Neural cell (in vitro differentiated cells): ENCODE data around the gene GRIA1. TPM values are rescaled to one million over a fixed set of nuclear protein-coding genes. Genes with fewer than 3 reads are reported as not detected.

Experiments used
- H2AFZ ChIP-seq: fragments of 200-600, 300-800 bp; sonication (generic), shearing (Covaris generic); 2 replicates; pipeline ENCODE4 v1.6.0; 2014; ENCODE audit warnings: low read depth, mild to moderate bottlenecking, antibody characterized with exemption, low read length, moderate library complexity
- H3F3A ChIP-seq: fragments of 200-600 bp; shearing (Covaris generic); 2 replicates; pipeline ENCODE4 v1.6.1; 2016; ENCODE audit warnings: mild to moderate bottlenecking, moderate library complexity, mixed read lengths, antibody characterized with exemption, low read length; ENCODE audit not compliant: insufficient read depth, poor library complexity, severe bottlenecking
- H3K27ac ChIP-seq: fragments of 200-600, 300-800 bp; sonication (generic), shearing (Covaris generic); 2 replicates; pipeline ENCODE4 v1.5.1; 2014; ENCODE audit warnings: mild to moderate bottlenecking, low read length, moderate library complexity
- H3K27me3 ChIP-seq: fragments of 300-800, 200-600 bp; sonication (generic), shearing (Covaris generic); 2 replicates; pipeline ENCODE4 v1.6.0; 2014; ENCODE audit warnings: mild to moderate bottlenecking, low read depth, low read length, moderate library complexity; ENCODE audit not compliant: insufficient read depth
- H3K36me3 ChIP-seq: fragments of 300-800, 200-600 bp; sonication (generic), shearing (Covaris generic); 2 replicates; pipeline ENCODE4 v1.5.1; 2014; ENCODE audit warnings: mild to moderate bottlenecking, antibody characterized with exemption, low read length, moderate library complexity; ENCODE audit not compliant: insufficient read depth
- H3K4me2 ChIP-seq: fragments of 300-800, 200-600 bp; sonication (generic), shearing (Covaris generic); 2 replicates; pipeline ENCODE4 v1.6.0; 2014; ENCODE audit warnings: mild to moderate bottlenecking, low read length
- H3K4me3 ChIP-seq: fragments of 300-800, 200-600 bp; sonication (generic), shearing (Covaris generic); 2 replicates; pipeline ENCODE4 v1.5.1; 2014; ENCODE audit warnings: mild to moderate bottlenecking, low read length, moderate library complexity
- H3K79me2 ChIP-seq: fragments of 200-600 bp; shearing (Covaris generic); replicated peaks from 2 replicates; pipeline ENCODE4 v1.6.0; 2014; ENCODE audit warnings: mild to moderate bottlenecking, low read length, moderate library complexity; ENCODE audit not compliant: insufficient read depth
- H3K9ac ChIP-seq: fragments of 300-800, 200-600 bp; sonication (generic), shearing (Covaris generic); 2 replicates; pipeline ENCODE4 v1.6.1; 2016; ENCODE audit warnings: mild to moderate bottlenecking, low read length, mixed read lengths
- H3K9me2 ChIP-seq: fragments of 200-600 bp; shearing (Covaris generic); 2 replicates; pipeline ENCODE4 v1.6.1; 2016; ENCODE audit warnings: mild to moderate bottlenecking, low read length, mixed read lengths; ENCODE audit not compliant: insufficient read depth
- H3K9me3 ChIP-seq: fragments of 200-600, 300-800 bp; sonication (generic), shearing (Covaris generic); 2 replicates; pipeline ENCODE4 v1.6.1; 2016; ENCODE audit warnings: mild to moderate bottlenecking, mixed run types, low read length, moderate library complexity, mixed read lengths
- H4K20me1 ChIP-seq: fragments of 200-600 bp; shearing (Covaris generic); 2 replicates; pipeline ENCODE4 v1.6.1; 2016; ENCODE audit warnings: mild to moderate bottlenecking, mixed run types; ENCODE audit not compliant: insufficient read depth
- CTCF ChIP-seq: fragments of 450-650 bp; IDR thresholded peaks from 2 replicates; pipeline ENCODE4 v1.5.1; 2014; ENCODE audit warnings: antibody characterized with exemption, mild to moderate bottlenecking, moderate library complexity; ENCODE audit not compliant: poor library complexity, severe bottlenecking
- EP300 ChIP-seq: fragments of 450-650 bp; conservative IDR thresholded peaks from 2 replicates; pipeline ENCODE4 v1.6.1; 2014; ENCODE audit warnings: antibody characterized with exemption, mild to moderate bottlenecking, moderate library complexity; ENCODE audit not compliant: poor library complexity, severe bottlenecking
- EZH2 ChIP-seq: fragments of 200-600, 300-800 bp; shearing (Covaris generic), sonication (generic); IDR thresholded peaks from 2 replicates; pipeline ENCODE4 v1.6.1; 2014; ENCODE audit warnings: antibody characterized with exemption, low read length, borderline replicate concordance, mild to moderate bottlenecking; ENCODE audit not compliant: insufficient read depth, poor library complexity, severe bottlenecking
- MXI1 ChIP-seq: fragments of 450-650 bp; conservative IDR thresholded peaks from 2 replicates; pipeline ENCODE4 v1.6.1; 2014; ENCODE audit warnings: antibody characterized with exemption, mild to moderate bottlenecking; ENCODE audit not compliant: poor library complexity, severe bottlenecking
- POLR2AphosphoS5 ChIP-seq: IDR thresholded peaks from 2 replicates; pipeline ENCODE4 v1.6.1; 2012
- RAD21 ChIP-seq: fragments of 450-650 bp; conservative IDR thresholded peaks from 2 replicates; pipeline ENCODE4 v1.6.1; 2014; ENCODE audit warnings: antibody characterized with exemption, mild to moderate bottlenecking, moderate library complexity
- REST ChIP-seq: IDR thresholded peaks from 2 replicates; pipeline ENCODE4 v1.6.1; 2012; ENCODE audit warnings: borderline replicate concordance
- SMC3 ChIP-seq: fragments of 450-650 bp; conservative IDR thresholded peaks from 2 replicates; pipeline ENCODE4 v1.6.1; 2014; ENCODE audit warnings: antibody characterized with exemption, mild to moderate bottlenecking, moderate library complexity; ENCODE audit not compliant: poor library complexity
- TAF1 ChIP-seq: IDR thresholded peaks from 2 replicates; pipeline ENCODE4 v1.6.1; 2012; ENCODE audit warnings: low read depth
- polyA plus RNA-seq: library from polyadenylated mRNA; depleted of rRNA; stranded (reverse); fragments of >200 nt; gene quantifications from 2 replicates; pipeline ENCODE4 v1.2.3, GENCODE V29; 2014

Gene GRIA1
- polyA plus RNA-seq, 1 donor from 2014 or later: 59.6 TPM

GRCh38 chr5:153717287-153717686 is 226.8 kb downstream of the GRIA1 start:
- peaks cover 3% of the 10 kb centered on the region for H3K9me3 ChIP-seq
- H3K27me3 ChIP-seq: no peaks in the 10 kb centered on the region
- H3K4me2 ChIP-seq: no peak overlapping the region
- TF ChIP-seq MXI1 (no peak), REST (no peak), RAD21 (no peak), EZH2 (no peak), CTCF (no peak), POLR2AphosphoS5 (no peak), SMC3 (no peak), EP300 (no peak), TAF1 (no peak)
- H4K20me1 ChIP-seq: no peaks in the 10 kb centered on the region
- no peaks in the 10 kb centered on the region for H3F3A ChIP-seq
- no peaks in the 10 kb centered on the region for H3K79me2 ChIP-seq
- no peak overlapping the region for H3K9ac ChIP-seq
- no peaks in the 10 kb centered on the region for H3K9me2 ChIP-seq
- H3K4me3 ChIP-seq: no peak overlapping the region
- no peak overlapping the region for H3K27ac ChIP-seq
- H3K36me3 ChIP-seq: no peaks in the 10 kb centered on the region
- no peak overlapping the region for H2AFZ ChIP-seq

- Histone ChIP-seq H3K27me3 (no peaks in the 10 kb centered on the region), H3K36me3 (no peaks in the 10 kb centered on the region), H3K79me2 (no peaks in the 10 kb centered on the region), H3K27ac (no peak overlapping the region), H2AFZ (no peak overlapping the region), H3F3A (no peaks in the 10 kb centered on the region), H3K9me3 (peaks cover 3% of the 10 kb centered on the region), H3K4me3 (no peak overlapping the region), H3K9me2 (no peaks in the 10 kb centered on the region), H3K9ac (no peak overlapping the region), H4K20me1 (no peaks in the 10 kb centered on the region), H3K4me2 (no peak overlapping the region)
- no peak for TF ChIP-seq REST
- TF ChIP-seq POLR2AphosphoS5: no peak
- no peak for TF ChIP-seq CTCF
- TF ChIP-seq TAF1: no peak
- no peak for TF ChIP-seq EP300
- no peak for TF ChIP-seq SMC3
- TF ChIP-seq MXI1: no peak
- TF ChIP-seq RAD21: no peak
- no peak for TF ChIP-seq EZH2
Measured at GRCh38 chr5:153718713-153719112, 228.2 kb downstream of the GRIA1 start.
